ENCODE results near the gene ZNF385C. TPM values are rescaled to one million over a fixed set of nuclear protein-coding genes. Genes with fewer than 3 reads are reported as not detected.
A peak's percentile ranks its signal among the peaks of the same experiment; 100 is the strongest.

The ZNF385C gene
- total and polyA plus RNA-seq, 12 donors: 0.07 to 0.16 (median 0.11) TPM; not detected in 6

DNA sequence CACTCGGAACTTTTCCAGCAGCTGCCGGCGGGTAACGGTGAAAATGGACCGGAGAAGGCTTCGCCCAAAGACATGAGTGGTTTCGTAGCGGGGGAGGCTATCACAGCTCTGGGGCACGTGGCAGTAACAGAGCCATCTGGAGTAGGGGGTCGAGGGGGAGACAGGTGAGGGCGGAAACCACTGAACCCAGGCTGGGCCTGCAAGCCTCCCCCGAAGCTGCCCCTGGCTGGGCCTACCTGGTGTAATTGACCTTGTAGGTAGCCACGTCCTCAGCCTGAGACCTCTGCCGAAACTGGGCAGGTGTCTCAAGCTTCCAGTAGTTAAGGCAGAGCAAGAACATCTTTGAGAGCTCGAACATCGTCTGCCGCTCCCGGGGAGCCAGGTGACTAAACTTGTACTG, 21.0 kb upstream of the ZNF385C start:
- H3K27ac ChIP-seq: no peak overlapping the region
- no peaks in the 10 kb centered on the region for H3K27me3 ChIP-seq
- H3K9me3 ChIP-seq (replicated peaks in 1 of 3): no peaks in the 10 kb centered on the region
- WGBS, 4 donors: 88 to 91% (median 90%) methylated on average over 18 of the region's 18 CpGs
- peaks cover 18 to 27% of the 10 kb centered on the region in 2 donors for H3K4me1 ChIP-seq (replicated peaks in 1 of 2)
- peaks cover 0 to 18% of the 10 kb centered on the region in 2 donors for H3K36me3 ChIP-seq (replicated peaks in 1 of 2)
- intact Hi-C loops (cut with DNase I): loop anchor here in 1 of 2 donors (5.0 kb wide), 2 partner anchors 63 to 92 kb away; partner anchors contain the start of gene KCNH4
- TF ChIP-seq POLR2A (IDR thresholded peaks at IDR 0.05): no peak
- TF ChIP-seq, protein P1, sequence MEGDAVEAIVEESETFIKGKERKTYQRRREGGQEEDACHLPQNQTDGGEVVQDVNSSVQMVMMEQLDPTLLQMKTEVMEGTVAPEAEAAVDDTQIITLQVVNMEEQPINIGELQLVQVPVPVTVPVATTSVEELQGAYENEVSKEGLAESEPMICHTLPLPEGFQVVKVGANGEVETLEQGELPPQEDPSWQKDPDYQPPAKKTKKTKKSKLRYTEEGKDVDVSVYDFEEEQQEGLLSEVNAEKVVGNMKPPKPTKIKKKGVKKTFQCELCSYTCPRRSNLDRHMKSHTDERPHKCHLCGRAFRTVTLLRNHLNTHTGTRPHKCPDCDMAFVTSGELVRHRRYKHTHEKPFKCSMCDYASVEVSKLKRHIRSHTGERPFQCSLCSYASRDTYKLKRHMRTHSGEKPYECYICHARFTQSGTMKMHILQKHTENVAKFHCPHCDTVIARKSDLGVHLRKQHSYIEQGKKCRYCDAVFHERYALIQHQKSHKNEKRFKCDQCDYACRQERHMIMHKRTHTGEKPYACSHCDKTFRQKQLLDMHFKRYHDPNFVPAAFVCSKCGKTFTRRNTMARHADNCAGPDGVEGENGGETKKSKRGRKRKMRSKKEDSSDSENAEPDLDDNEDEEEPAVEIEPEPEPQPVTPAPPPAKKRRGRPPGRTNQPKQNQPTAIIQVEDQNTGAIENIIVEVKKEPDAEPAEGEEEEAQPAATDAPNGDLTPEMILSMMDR (IDR thresholded peaks at IDR 0.05): no peak
- DNase-seq: no peak
- no peak overlapping the region for H3K4me3 ChIP-seq

DNA sequence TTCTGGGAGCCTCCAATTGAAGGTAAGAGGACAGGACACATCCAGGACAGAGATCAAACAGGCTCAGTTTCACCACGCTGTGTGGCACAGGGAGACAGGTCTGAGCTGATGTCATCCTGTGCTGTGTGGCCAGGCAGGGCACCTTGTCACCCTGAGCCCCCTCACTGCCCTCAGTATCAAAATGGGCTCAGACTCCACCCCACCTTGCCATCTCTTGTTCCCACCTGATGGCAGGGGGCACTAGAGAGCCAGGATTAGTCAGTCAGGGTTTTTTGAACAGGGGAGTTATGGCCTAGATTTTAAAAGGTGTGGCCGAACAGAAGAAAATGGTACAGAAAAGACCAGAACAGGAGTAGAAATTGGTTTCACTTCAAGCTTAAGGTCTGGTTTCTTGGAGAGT, 20.3 kb upstream of the ZNF385C start:
- peak in 1 of 7 donors; percentile 52 for DNase-seq
- intact Hi-C loops (cut with DNase I): loop anchor here in 1 of 2 donors (5.0 kb wide), 2 partner anchors 64 to 91 kb away; partner anchors contain the start of gene KCNH4
- TF ChIP-seq POLR2A (IDR thresholded peaks at IDR 0.05): no peak
- TF ChIP-seq, protein P1 (IDR thresholded peaks at IDR 0.05): peak in 5 of 6 experiments; percentile 23 to 56 (median 45)
- Histone ChIP-seq H3K9me3 (replicated peaks in 1 of 3) (no peaks in the 10 kb centered on the region), H3K27me3 (no peaks in the 10 kb centered on the region), H3K4me3 (no peak overlapping the region), H3K4me1 (replicated peaks in 1 of 2) (peaks cover 18 to 27% of the 10 kb centered on the region in 2 donors), H3K27ac (no peak overlapping the region), H3K36me3 (replicated peaks in 1 of 2) (peaks cover 0 to 18% of the 10 kb centered on the region in 2 donors)
- WGBS, 4 donors: 79 to 85% (median 82%) methylated on average over 2 of the region's 2 CpGs

DNA sequence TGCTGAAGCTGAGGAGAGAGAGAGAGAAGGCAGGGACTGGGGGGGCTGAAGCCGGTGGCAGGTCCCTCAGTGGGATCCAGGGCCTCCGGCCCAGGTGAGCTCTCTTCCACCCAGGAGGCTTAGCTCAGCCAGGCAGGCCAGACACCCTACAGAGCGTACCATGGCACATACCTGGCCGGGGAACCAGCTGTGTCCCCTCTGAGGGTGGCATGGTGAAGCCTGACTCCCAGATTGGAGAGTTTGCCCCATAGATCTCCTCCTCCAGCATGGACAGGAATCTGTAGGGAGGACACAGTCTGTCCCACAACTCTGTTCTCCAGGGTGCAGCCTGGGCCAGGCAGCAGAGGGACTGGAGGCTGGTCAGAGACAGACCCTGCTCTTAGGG, 19.8 kb upstream of the ZNF385C start:
- 93 to 100% (median 95%) methylated on average over 2 to 4 of the region's 4 CpGs for WGBS, 4 donors
- no peaks in the 10 kb centered on the region for H3K9me3 ChIP-seq (replicated peaks in 1 of 3)
- H3K4me3 ChIP-seq: no peak overlapping the region
- peaks cover 0 to 22% of the 10 kb centered on the region in 2 donors for H3K36me3 ChIP-seq (replicated peaks in 1 of 2)
- intact Hi-C loops (cut with DNase I): loop anchor here in 1 of 2 donors (5.0 kb wide), 2 partner anchors 64 to 91 kb away; partner anchors contain the start of gene KCNH4
- H3K4me1 ChIP-seq (replicated peaks in 1 of 2): peaks cover 18 to 28% of the 10 kb centered on the region in 2 donors
- no peak overlapping the region for H3K27ac ChIP-seq
- no peak for DNase-seq
- no peak for TF ChIP-seq POLR2A (IDR thresholded peaks at IDR 0.05)
- TF ChIP-seq, protein P1 (IDR thresholded peaks at IDR 0.05): no peak
- H3K27me3 ChIP-seq: no peaks in the 10 kb centered on the region

DNA sequence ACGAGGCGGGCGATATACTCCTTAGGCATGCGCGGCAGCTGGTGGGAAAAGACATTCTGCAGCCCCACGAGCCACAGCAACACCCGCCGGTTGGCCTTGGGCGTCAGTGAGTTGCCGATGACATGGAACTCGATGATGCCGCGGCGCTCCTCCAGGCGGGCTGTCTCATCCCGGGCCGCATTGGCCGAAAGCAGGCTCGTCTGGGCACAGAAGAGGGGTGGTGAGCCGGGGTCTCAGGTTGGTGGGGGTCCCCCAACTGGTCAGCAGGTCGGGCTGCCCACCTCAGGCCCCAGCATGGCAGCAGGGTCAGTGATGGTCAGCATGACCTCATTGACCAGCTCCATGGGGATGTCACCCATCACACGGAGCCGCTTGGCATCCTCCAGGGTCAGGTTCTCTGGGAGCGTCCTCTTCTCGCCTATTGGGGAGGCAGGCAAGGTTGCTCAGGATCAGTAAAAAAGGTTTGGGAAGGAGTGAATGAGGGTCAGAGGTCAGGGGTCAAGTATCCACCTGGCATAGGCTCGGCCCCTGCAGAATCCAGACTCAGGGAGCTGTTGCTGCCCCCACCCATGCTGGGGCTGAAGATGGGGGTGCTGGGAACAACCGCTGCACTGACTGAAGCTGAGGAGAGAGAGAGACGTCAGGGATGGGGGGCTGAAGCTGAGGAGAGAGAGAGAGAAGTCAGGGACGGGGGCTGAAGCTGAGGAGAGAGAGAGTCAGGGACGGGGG, 19.3 kb upstream of the ZNF385C start:
- H3K36me3 ChIP-seq (replicated peaks in 1 of 2): peaks cover 0 to 22% of the 10 kb centered on the region in 2 donors
- H3K4me3 ChIP-seq: no peak overlapping the region
- intact Hi-C loops (cut with DNase I): loop anchor here in 1 of 2 donors (5.0 kb wide), 2 partner anchors 65 to 90 kb away; partner anchors contain the start of gene KCNH4
- TF ChIP-seq, protein P1 (IDR thresholded peaks at IDR 0.05): no peak
- no peak for TF ChIP-seq POLR2A (IDR thresholded peaks at IDR 0.05)
- peaks cover 23 to 33% of the 10 kb centered on the region in 2 donors for H3K4me1 ChIP-seq (replicated peaks in 1 of 2)
- 71 to 79% (median 74%) methylated on average over 14 to 30 of the region's 30 CpGs for WGBS, 4 donors
- H3K27me3 ChIP-seq: no peaks in the 10 kb centered on the region
- H3K27ac ChIP-seq: peak overlapping the region in 1 of 5 donors; percentile 72
- DNase-seq: peak in 3 of 7 donors; percentile 50 to 54 (median 54)
- H3K9me3 ChIP-seq (replicated peaks in 1 of 3): no peaks in the 10 kb centered on the region
